Keratinocyte (primary cell): ENCODE measurements around the gene PCBP2.

ENCODE experiments used
- EZH2 ChIP-seq: IDR thresholded peaks from one replicate; pipeline ENCODE4 v1.6.1; 2012; ENCODE audit warnings: inconsistent platforms, mild to moderate bottlenecking, low read length, moderate library complexity
- TF ChIP-seq, protein P1 (sequence below), 3 experiments: IDR thresholded peaks in 1 of 3; conservative IDR thresholded peaks in 1 of 3; optimal IDR thresholded peaks in 1 of 3; 2 replicates in 2 of 3; 3 replicates in 1 of 3; pipeline versions ENCODE3 to v1.5.1; 2011; ENCODE audit warnings: low read length in 3 of 3, mild to moderate bottlenecking in 3 of 3, moderate library complexity in 2 of 3, control low read depth in 1 of 3, inconsistent platforms in 1 of 3; ENCODE audit not compliant: insufficient read depth in 2 of 3; ENCODE audit errors: extremely low read depth in 1 of 3

- TF ChIP-seq, protein P1, sequence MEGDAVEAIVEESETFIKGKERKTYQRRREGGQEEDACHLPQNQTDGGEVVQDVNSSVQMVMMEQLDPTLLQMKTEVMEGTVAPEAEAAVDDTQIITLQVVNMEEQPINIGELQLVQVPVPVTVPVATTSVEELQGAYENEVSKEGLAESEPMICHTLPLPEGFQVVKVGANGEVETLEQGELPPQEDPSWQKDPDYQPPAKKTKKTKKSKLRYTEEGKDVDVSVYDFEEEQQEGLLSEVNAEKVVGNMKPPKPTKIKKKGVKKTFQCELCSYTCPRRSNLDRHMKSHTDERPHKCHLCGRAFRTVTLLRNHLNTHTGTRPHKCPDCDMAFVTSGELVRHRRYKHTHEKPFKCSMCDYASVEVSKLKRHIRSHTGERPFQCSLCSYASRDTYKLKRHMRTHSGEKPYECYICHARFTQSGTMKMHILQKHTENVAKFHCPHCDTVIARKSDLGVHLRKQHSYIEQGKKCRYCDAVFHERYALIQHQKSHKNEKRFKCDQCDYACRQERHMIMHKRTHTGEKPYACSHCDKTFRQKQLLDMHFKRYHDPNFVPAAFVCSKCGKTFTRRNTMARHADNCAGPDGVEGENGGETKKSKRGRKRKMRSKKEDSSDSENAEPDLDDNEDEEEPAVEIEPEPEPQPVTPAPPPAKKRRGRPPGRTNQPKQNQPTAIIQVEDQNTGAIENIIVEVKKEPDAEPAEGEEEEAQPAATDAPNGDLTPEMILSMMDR (optimal IDR thresholded peaks at IDR 0.05 in 1 of 3, IDR thresholded peaks at IDR 0.05 in 1 of 3, conservative IDR thresholded peaks at IDR 0.05 in 1 of 3; ENCODE audit: extremely low read depth in 1 of 3, insufficient read depth in 2 of 3, low read length in 3 of 3): no peak
- TF ChIP-seq EZH2: no peak
These were observed 52.4 kb downstream of the PCBP2 start for GRCh38 chr12:53504004-53504920.
